NCI-H82 (cell line): ENCODE data around the gene ARRB2.

Experiments used
- DNase-seq: peaks from one replicate; lab custom pipeline; 2025; lab: John Stamatoyannopoulos, UW

ARRB2 gene

GRCh38 chr17:4766201-4766600 is 55.8 kb downstream of the ARRB2 start:
- DNase-seq = no peak

DNA sequence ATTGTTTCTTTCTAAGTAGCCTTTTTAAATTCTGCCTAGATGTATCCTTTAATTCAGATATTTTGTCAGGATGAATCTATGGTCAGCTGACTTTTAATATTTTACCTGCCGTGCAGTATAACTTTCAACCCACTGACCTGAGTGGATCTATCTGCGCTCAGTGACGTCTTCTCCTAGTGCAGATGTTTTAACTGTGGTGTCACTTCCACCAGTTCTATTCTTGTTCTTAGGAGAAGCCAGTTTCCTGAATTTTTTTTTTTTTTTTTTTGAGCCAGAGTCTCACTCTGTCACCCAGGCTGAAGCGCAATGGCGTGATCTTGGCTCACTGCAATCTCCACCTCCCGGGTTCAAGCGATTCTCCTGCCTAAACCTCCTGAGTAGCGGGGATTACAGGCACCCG is 56.3 kb downstream of the ARRB2 start:
- no peak for DNase-seq

DNA sequence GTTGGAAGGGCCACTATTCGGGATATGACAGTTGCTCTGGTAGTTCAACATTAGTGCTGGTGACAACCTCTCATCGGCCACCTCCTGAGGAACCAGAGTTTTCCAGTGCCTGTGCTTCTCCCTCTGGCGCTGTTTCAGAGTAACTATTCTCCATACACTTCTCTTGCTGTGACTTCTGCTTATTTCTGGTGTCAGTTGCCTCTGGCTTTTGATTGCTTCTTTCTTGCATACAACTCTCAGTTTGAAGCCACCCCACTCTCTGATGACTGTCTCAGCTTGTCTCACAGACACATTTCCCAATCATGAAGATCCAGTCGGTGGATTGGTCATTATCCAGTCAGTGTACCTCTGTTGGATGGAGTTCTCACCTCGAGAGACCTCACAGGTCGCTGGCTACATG is 57.9 kb downstream of the ARRB2 start:
- DNase-seq = no peak

- no peak for DNase-seq
Observed at GRCh38 chr17:4769628-4770027, 59.2 kb downstream of the ARRB2 start.
